ENCODE measurements around the gene HK1.
"Not testable (repeated sequence)": the region's sequence is repeated elsewhere in the genome, so short reads cannot be mapped to it uniquely, and the experiment has no call there.

Gene HK1

GRCh38 chr10:69308304-69308703, 30.0 kb downstream of the HK1 start:
- not testable (repeated sequence) for DNase-seq (ENCODE audit: low read depth in 1 of 2, low spot score in 1 of 2)

- DNase-seq (ENCODE audit: low read depth in 1 of 2, low spot score in 1 of 2) = no peak
Observed at GRCh38 chr10:69311309-69311708, 33.0 kb downstream of the HK1 start.

- no peak for DNase-seq (ENCODE audit: low read depth in 1 of 2, low spot score in 1 of 2)
Observed at GRCh38 chr10:69312528-69312927, 34.2 kb downstream of the HK1 start.

GRCh38 chr10:69315100-69315542, 36.8 kb downstream of the HK1 start:
- DNase-seq (ENCODE audit: low read depth in 1 of 2, low spot score in 1 of 2) = no peak

- DNase-seq (ENCODE audit: low read depth in 1 of 2, low spot score in 1 of 2) = no peak
Observed at GRCh38 chr10:69315610-69316312, 37.5 kb downstream of the HK1 start.

GRCh38 chr10:69316313-69317059, 38.2 kb downstream of the HK1 start:
- no peak for DNase-seq (ENCODE audit: low read depth in 1 of 2, low spot score in 1 of 2)

- no peak for DNase-seq (ENCODE audit: low read depth in 1 of 2, low spot score in 1 of 2)
Observed at GRCh38 chr10:69317175-69317604, 38.9 kb downstream of the HK1 start.

- no peak for DNase-seq (ENCODE audit: low read depth in 1 of 2, low spot score in 1 of 2)
Observed at GRCh38 chr10:69317626-69318105, 39.4 kb downstream of the HK1 start.

- peak; percentile 82 to 90 for DNase-seq (ENCODE audit: low read depth in 1 of 2, low spot score in 1 of 2)
Observed at GRCh38 chr10:69318106-69318866, 40.0 kb downstream of the HK1 start.

GRCh38 chr10:69318867-69319727, 40.8 kb downstream of the HK1 start:
- peak; percentile 59 to 61 for DNase-seq (ENCODE audit: low read depth in 1 of 2, low spot score in 1 of 2)

GRCh38 chr10:69319841-69320316, 41.6 kb downstream of the HK1 start:
- no peak for DNase-seq (ENCODE audit: low read depth in 1 of 2, low spot score in 1 of 2)

- DNase-seq (ENCODE audit: low read depth in 1 of 2, low spot score in 1 of 2) = no peak
Observed at GRCh38 chr10:69320521-69320920, 42.2 kb downstream of the HK1 start.

GRCh38 chr10:69321039-69321715, 42.9 kb downstream of the HK1 start:
- no peak for DNase-seq (ENCODE audit: low read depth in 1 of 2, low spot score in 1 of 2)

- no peak for DNase-seq (ENCODE audit: low read depth in 1 of 2, low spot score in 1 of 2)
Observed at GRCh38 chr10:69321865-69322264, 43.6 kb downstream of the HK1 start.

- not testable (repeated sequence) for DNase-seq (ENCODE audit: low read depth in 1 of 2, low spot score in 1 of 2)
Observed at GRCh38 chr10:69322346-69322745, 44.0 kb downstream of the HK1 start.

GRCh38 chr10:69323622-69324021, 45.3 kb downstream of the HK1 start:
- DNase-seq (ENCODE audit: low read depth in 1 of 2, low spot score in 1 of 2) = no peak

- no peak for DNase-seq (ENCODE audit: low read depth in 1 of 2, low spot score in 1 of 2)
Observed at GRCh38 chr10:69324583-69324982, 46.3 kb downstream of the HK1 start.

- not testable (repeated sequence) for DNase-seq (ENCODE audit: low read depth in 1 of 2, low spot score in 1 of 2)
Observed at GRCh38 chr10:69325637-69326523, 47.6 kb downstream of the HK1 start.

- DNase-seq (ENCODE audit: low read depth in 1 of 2, low spot score in 1 of 2) = no peak
Observed at GRCh38 chr10:69326692-69327091, 48.4 kb downstream of the HK1 start.
